Naive B cell (primary cell): Measurements from ENCODE around the gene MICAL3. TPM values are rescaled to one million over a fixed set of nuclear protein-coding genes. Genes with fewer than 3 reads are reported as not detected.
A peak's percentile ranks its signal among the peaks of the same experiment; 100 is the strongest.

Source experiments
- ATAC-seq, 2 donors: fragments of 150-1000 bp; cut with Tn5 transposase; 2 replicates each; pipeline ENCODE4 v1.10.0; 2021; ENCODE audit warnings: low read depth in 2 of 2, mild to moderate bottlenecking in 2 of 2, moderate library complexity in 2 of 2
- DNase-seq: peaks from one replicate; pipeline ENCODE4 v3.0.0; 2022
- H3K27ac Mint-ChIP-seq, 6 donors: one replicate each; pipeline ENCODE4 v1.8.0; 2020 to 2022; ENCODE audit warnings: mild to moderate bottlenecking in 6 of 6, mixed read lengths in 6 of 6, moderate library complexity in 5 of 6, inconsistent platforms in 2 of 6
- H3K27me3 Mint-ChIP-seq, 3 donors: one replicate each; pipeline ENCODE4 v1.8.0; 2021 to 2022; ENCODE audit warnings: mixed read lengths in 3 of 3, mild to moderate bottlenecking in 1 of 3
- H3K36me3 Mint-ChIP-seq, 2 donors: one replicate each; pipeline ENCODE4 v1.8.0; 2020 to 2022; ENCODE audit warnings: mixed read lengths in 2 of 2, inconsistent platforms in 1 of 2, mild to moderate bottlenecking in 1 of 2
- H3K4me1 Mint-ChIP-seq, 3 donors: one replicate each; pipeline ENCODE4 v1.8.0; 2020 to 2022; ENCODE audit warnings: mixed read lengths in 3 of 3, inconsistent platforms in 1 of 3, mild to moderate bottlenecking in 1 of 3, moderate library complexity in 1 of 3
- H3K4me3 Mint-ChIP-seq, 8 donors: one replicate each; pipeline ENCODE4 v1.8.0; 2020 to 2022; ENCODE audit warnings: mild to moderate bottlenecking in 8 of 8, mixed read lengths in 8 of 8, moderate library complexity in 8 of 8, inconsistent platforms in 2 of 8
- H3K9me3 Mint-ChIP-seq, 7 donors: one replicate each; pipeline ENCODE4 v1.8.0; 2020 to 2022; ENCODE audit warnings: mixed read lengths in 7 of 7, mild to moderate bottlenecking in 5 of 7, inconsistent platforms in 2 of 7, moderate library complexity in 1 of 7
- polyA plus RNA-seq, 6 donors: library from polyadenylated mRNA; unstranded; fragments of 300-500 nt; fragmentation: Illumina TruSeq; gene quantifications; one replicate each; pipeline ENCODE4 v1.2.3, GENCODE V29; 2021; ENCODE audit warnings: low read depth in 6 of 6

MICAL3 gene
- polyA plus RNA-seq, 6 donors from 2014 or later = 10.9 to 28.0 (median 15.6) TPM

GRCh38 chr22:17918840-17919239 is 105.5 kb downstream of the MICAL3 start:
- H3K36me3 Mint-ChIP-seq = no peaks in the 10 kb centered on the region
- H3K4me1 Mint-ChIP-seq = peaks cover 2 to 42% (median 10%) of the 10 kb centered on the region in 3 donors
- H3K27ac Mint-ChIP-seq = peak overlapping the region in 1 of 6 donors; percentile 82
- DNase-seq (no peak), ATAC-seq (no peak)
- H3K9me3 Mint-ChIP-seq = no peaks in the 10 kb centered on the region
- H3K4me3 Mint-ChIP-seq = peak overlapping the region in 2 of 8 donors; percentile 3 to 44
- H3K27me3 Mint-ChIP-seq = no peaks in the 10 kb centered on the region

GRCh38 chr22:17917490-17917983 is 106.8 kb downstream of the MICAL3 start:
- Mint-ChIP-seq H3K4me3 (no peak overlapping the region), H3K27ac (no peak overlapping the region), H3K27me3 (no peaks in the 10 kb centered on the region), H3K4me1 (peaks cover 15 to 42% (median 21%) of the 10 kb centered on the region in 3 donors), H3K36me3 (no peaks in the 10 kb centered on the region), H3K9me3 (no peaks in the 10 kb centered on the region)
- peak; percentile 22 for DNase-seq
- peak; percentile 18 to 27 for ATAC-seq

DNA sequence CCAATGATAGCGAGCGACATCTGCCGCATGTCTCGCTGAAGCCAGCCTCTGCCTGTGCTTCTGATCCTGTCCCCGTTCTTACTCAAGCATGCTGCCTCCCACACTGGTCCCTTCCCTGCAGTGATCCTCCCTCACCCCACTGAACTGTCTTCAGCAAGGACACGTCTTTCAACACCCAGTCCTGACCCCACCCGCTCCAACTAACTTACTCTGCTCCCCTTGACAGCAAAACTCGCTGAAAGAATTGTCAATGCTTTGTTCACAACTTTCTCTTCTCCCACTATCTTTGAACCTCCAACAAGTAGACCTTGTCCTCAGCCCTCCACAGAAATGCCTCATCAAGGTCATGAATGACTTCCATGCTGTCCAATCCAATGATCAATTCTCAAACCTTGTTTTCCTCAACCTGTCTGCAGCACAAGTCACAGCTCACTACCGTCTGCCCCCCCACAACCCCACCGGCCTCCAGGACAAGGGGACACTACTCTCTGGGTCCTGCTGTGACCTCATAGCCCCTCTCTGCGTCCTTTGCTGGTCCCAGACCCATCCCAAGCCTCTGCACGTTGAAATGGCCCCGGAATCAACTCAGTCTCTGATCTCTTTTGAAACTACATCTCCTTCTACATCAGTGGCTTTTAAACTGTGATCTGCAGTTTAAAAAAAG is 108.0 kb downstream of the MICAL3 start:
- Mint-ChIP-seq H3K27me3 (no peaks in the 10 kb centered on the region), H3K9me3 (no peaks in the 10 kb centered on the region), H3K4me1 (peaks cover 22 to 31% (median 29%) of the 10 kb centered on the region in 3 donors), H3K27ac (no peak overlapping the region), H3K36me3 (no peaks in the 10 kb centered on the region), H3K4me3 (no peak overlapping the region)
- DNase-seq (no peak), ATAC-seq (no peak)

DNA sequence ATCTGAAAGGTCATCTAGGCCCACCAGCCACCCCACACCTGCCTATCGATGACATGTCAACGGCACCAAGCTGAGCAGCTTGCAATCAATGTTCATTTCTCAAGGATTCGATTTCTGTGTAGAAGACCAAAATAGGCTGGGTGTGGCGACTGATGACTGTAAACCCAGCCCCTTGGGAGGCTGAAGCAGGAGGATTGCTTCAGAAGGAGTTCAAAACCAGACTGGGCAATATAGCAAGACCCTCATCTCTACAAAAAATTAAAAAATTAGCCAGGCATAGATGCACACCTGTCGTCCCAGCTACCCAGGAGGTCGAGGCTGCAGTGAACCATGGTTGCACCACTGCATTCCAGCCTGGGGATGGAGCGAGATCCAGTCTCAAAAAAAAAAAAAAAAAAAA is 108.7 kb downstream of the MICAL3 start:
- H3K4me1 Mint-ChIP-seq = peaks cover 29 to 36% (median 31%) of the 10 kb centered on the region in 3 donors
- ATAC-seq = no peak
- no peaks in the 10 kb centered on the region for H3K9me3 Mint-ChIP-seq
- no peaks in the 10 kb centered on the region for H3K27me3 Mint-ChIP-seq
- no peak overlapping the region for H3K4me3 Mint-ChIP-seq
- DNase-seq = no peak
- peak overlapping the region in 2 of 6 donors; percentile 39 to 67 for H3K27ac Mint-ChIP-seq
- no peaks in the 10 kb centered on the region for H3K36me3 Mint-ChIP-seq

- H3K4me3 Mint-ChIP-seq = no peak overlapping the region
- no peak for ATAC-seq
- H3K27me3 Mint-ChIP-seq = no peaks in the 10 kb centered on the region
- peaks cover 27 to 40% (median 34%) of the 10 kb centered on the region in 3 donors for H3K4me1 Mint-ChIP-seq
- no peaks in the 10 kb centered on the region for H3K9me3 Mint-ChIP-seq
- no peaks in the 10 kb centered on the region for H3K36me3 Mint-ChIP-seq
- H3K27ac Mint-ChIP-seq = peak overlapping the region in 3 of 6 donors; percentile 20 to 67 (median 39)
- no peak for DNase-seq
These were observed 109.2 kb downstream of the MICAL3 start for GRCh38 chr22:17915188-17915587.

- H3K4me1 Mint-ChIP-seq = peaks cover 26 to 45% (median 41%) of the 10 kb centered on the region in 3 donors
- no peaks in the 10 kb centered on the region for H3K36me3 Mint-ChIP-seq
- H3K9me3 Mint-ChIP-seq = no peaks in the 10 kb centered on the region
- DNase-seq (no peak), ATAC-seq (no peak)
- peak overlapping the region in 2 of 6 donors; percentile 40 to 79 for H3K27ac Mint-ChIP-seq
- H3K27me3 Mint-ChIP-seq = no peaks in the 10 kb centered on the region
- peak overlapping the region in 1 of 8 donors; percentile 55 for H3K4me3 Mint-ChIP-seq
These were observed 109.9 kb downstream of the MICAL3 start for GRCh38 chr22:17914474-17914873.

DNA sequence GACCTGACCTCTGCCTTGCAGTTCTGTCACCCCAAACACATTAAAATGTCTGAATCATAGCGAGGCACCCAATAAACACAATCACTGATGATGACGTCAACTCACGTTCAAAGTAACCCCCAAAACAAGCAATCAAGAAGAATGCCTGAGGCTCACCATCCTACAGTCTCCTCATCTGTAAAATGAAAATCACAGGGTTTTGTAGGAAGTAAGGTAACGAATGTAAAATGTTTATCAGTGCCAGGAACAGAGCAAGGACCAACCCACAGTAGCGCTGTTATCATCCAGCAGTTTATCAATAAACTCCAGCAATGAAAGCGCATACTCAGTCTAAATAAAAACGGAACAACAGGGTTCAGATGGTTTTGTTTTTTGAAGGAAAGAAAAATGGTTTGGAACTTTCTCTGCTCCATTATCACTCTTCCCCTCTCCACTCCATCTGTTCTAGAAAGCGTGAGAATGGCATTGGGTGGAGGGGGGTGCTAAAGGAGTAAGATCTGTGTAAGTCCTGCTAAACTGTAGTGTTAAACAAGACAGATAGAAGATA is 110.5 kb downstream of the MICAL3 start:
- no peaks in the 10 kb centered on the region for H3K9me3 Mint-ChIP-seq
- DNase-seq (no peak), ATAC-seq (no peak)
- no peak overlapping the region for H3K4me3 Mint-ChIP-seq
- H3K27ac Mint-ChIP-seq = peak overlapping the region in 3 of 6 donors; percentile 13 to 79 (median 23)
- H3K4me1 Mint-ChIP-seq = peaks cover 27 to 45% (median 41%) of the 10 kb centered on the region in 3 donors
- H3K27me3 Mint-ChIP-seq = no peaks in the 10 kb centered on the region
- no peaks in the 10 kb centered on the region for H3K36me3 Mint-ChIP-seq

DNA sequence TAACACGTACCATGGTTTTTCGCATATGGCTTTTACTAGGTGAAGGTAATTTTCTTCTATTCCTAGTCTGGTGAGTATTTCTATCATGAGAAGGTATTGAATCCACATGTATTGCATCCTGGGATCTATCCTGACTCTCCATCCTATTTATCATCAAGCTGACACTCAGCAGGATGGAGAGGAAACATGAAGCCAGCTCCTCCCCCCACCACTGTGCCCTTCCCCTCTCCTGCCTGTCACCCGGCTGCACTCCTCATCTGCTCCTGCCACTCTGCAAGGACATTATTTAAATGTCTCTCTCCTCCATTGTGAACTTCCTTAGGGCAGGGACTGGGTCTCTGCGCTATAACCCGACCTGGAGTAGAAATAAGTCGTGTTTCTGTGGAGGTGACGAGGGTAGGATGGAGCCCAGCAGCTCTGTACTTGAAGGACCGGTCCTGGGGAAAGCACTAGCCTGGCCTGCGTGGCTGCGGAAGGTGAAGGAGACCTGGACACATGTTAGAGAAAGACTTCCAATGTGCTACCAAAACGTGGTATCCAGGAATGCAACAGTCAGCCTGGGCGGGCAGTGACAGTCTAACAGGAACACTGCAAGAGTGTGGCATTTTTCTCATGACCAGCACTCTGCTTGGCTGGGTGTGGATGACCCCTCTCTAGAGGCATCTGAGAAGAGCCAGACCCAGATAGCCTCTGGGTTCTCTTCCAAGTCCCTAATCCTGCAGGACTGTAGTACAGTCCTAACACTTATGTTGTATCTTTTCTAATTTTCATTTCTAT is 111.2 kb downstream of the MICAL3 start:
- Mint-ChIP-seq H3K4me1 (peaks cover 27 to 49% (median 41%) of the 10 kb centered on the region in 3 donors), H3K4me3 (no peak overlapping the region), H3K36me3 (no peaks in the 10 kb centered on the region), H3K27me3 (no peaks in the 10 kb centered on the region), H3K9me3 (no peaks in the 10 kb centered on the region), H3K27ac (peak overlapping the region in 5 of 6 donors; percentile 7 to 90 (median 77))
- ATAC-seq = no peak
- no peak for DNase-seq

- H3K27me3 Mint-ChIP-seq = no peaks in the 10 kb centered on the region
- H3K9me3 Mint-ChIP-seq = no peaks in the 10 kb centered on the region
- H3K4me3 Mint-ChIP-seq = no peak overlapping the region
- ATAC-seq (no peak), DNase-seq (no peak)
- H3K4me1 Mint-ChIP-seq = peaks cover 37 to 61% (median 50%) of the 10 kb centered on the region in 3 donors
- H3K27ac Mint-ChIP-seq = peak overlapping the region in 5 of 6 donors; percentile 64 to 72 (median 72)
- no peaks in the 10 kb centered on the region for H3K36me3 Mint-ChIP-seq
These were observed 112.5 kb downstream of the MICAL3 start for GRCh38 chr22:17911887-17912286.

- H3K9me3 Mint-ChIP-seq = no peaks in the 10 kb centered on the region
- DNase-seq (no peak), ATAC-seq (no peak)
- peak overlapping the region; percentile 33 to 89 (median 68) for H3K27ac Mint-ChIP-seq
- H3K27me3 Mint-ChIP-seq = no peaks in the 10 kb centered on the region
- H3K4me3 Mint-ChIP-seq = no peak overlapping the region
- no peaks in the 10 kb centered on the region for H3K36me3 Mint-ChIP-seq
- peaks cover 40 to 62% (median 52%) of the 10 kb centered on the region in 3 donors for H3K4me1 Mint-ChIP-seq
These were observed 113.1 kb downstream of the MICAL3 start for GRCh38 chr22:17911312-17911705.

DNA sequence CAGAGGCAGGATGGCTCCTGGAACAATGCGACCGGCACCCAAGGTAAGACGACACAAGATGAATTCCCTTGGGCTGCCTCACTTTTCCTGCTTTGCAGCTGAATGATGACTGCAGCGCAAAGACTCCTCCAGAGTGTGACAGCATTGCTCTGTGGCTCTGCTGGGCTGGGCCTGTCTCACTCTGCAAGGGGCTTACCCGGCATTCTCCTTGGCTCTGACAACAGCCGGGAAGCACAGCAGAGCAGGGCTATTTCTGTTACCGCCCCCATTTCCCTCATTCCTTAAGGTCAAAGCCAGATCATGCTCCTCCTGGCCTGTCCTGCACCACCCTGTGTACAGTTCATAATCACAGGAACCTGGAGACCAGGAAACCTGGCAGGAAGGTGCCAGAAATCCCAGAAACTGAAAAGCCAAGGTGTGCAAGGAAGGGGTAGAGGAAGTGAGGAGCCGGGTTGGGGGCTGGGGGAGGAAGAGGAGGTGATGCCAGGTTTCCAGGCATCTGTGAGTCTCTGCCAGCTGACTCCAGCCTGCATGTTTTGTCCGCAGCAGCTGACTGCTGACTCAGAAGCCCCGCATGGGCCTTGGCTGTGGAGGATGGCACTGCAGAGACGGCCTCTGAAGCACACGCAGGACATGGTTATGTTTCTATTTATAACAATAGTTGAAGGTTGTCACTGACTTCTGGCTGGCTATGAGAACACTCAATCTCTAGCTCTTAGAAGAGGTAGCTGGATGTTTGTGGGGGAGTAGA is 113.6 kb downstream of the MICAL3 start:
- H3K9me3 Mint-ChIP-seq = no peaks in the 10 kb centered on the region
- H3K27ac Mint-ChIP-seq = peak overlapping the region in 5 of 6 donors; percentile 33 to 89 (median 64)
- peaks cover 42 to 62% (median 52%) of the 10 kb centered on the region in 3 donors for H3K4me1 Mint-ChIP-seq
- DNase-seq = no peak
- H3K4me3 Mint-ChIP-seq = no peak overlapping the region
- no peak for ATAC-seq
- H3K27me3 Mint-ChIP-seq = no peaks in the 10 kb centered on the region
- no peaks in the 10 kb centered on the region for H3K36me3 Mint-ChIP-seq

DNA sequence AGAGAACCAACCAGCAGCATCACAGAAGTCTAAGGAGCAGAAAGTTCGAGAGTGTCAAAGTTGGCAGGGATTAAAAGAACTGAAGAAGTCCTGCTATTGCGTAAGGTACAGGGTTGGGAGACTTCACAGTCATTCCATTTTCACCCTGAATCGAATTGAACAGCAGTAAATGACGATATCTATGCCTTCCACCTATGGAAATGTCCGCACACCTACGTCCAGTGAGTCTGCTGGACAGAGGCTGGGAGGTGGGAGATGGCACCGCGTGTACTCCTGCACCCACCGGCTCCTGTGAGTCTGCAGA is 116.7 kb downstream of the MICAL3 start:
- Mint-ChIP-seq H3K36me3 (peaks cover 0 to 5% of the 10 kb centered on the region in 2 donors), H3K4me1 (peaks cover 31 to 50% (median 41%) of the 10 kb centered on the region in 3 donors), H3K9me3 (no peaks in the 10 kb centered on the region), H3K27me3 (no peaks in the 10 kb centered on the region), H3K27ac (peak overlapping the region in 4 of 6 donors; percentile 10 to 93 (median 40)), H3K4me3 (no peak overlapping the region)
- DNase-seq (no peak), ATAC-seq (no peak)
